MCF 10A (cell line): ENCODE data around the gene PPM1F. TPM values are rescaled to one million over a fixed set of nuclear protein-coding genes. Genes with fewer than 3 reads are reported as not detected.

ENCODE experiments used
- BruUV-seq: library from RNA; stranded (reverse); fragments of 400-500 nt; replicated peaks from 2 replicates; lab custom pipeline; 2021; lab: Mats Ljungman, UMichigan
- CTCF ChIA-PET: fragments of 300-600 bp; sonication (Branson Sonifier 250); formaldehyde crosslinking; extraction: SDS; loops from one replicate; lab custom pipeline; 2021; ENCODE audit warnings: antibody characterized with exemption, inconsistent platforms; lab: Yijun Ruan, JAX
- POLR2A ChIA-PET: fragments of 300-600, 350-650 bp; sonication (Branson Sonifier 250); formaldehyde crosslinking; extraction: SDS; loops from one replicate; lab custom pipeline; 2020; ENCODE audit warnings: antibody characterized with exemption, inconsistent platforms; lab: Yijun Ruan, JAX
- DNase-seq: peaks from one replicate; pipeline ENCODE4 v3.0.0-alpha.2; 2018; ENCODE audit not compliant: unreplicated experiment
- H3K27ac Mint-ChIP-seq: one replicate; pipeline ENCODE4 v1.8.0; 2022; ENCODE audit warnings: mild to moderate bottlenecking, low read depth, mixed read lengths; ENCODE audit not compliant: unreplicated experiment
- H3K27me3 Mint-ChIP-seq: one replicate; pipeline ENCODE4 v1.8.0; 2022; ENCODE audit warnings: mixed read lengths; ENCODE audit not compliant: insufficient read depth, unreplicated experiment
- H3K36me3 Mint-ChIP-seq: one replicate; pipeline ENCODE4 v1.8.0; 2022; ENCODE audit warnings: mild to moderate bottlenecking, moderate library complexity, mixed read lengths; ENCODE audit not compliant: insufficient read depth, unreplicated experiment
- H3K4me1 Mint-ChIP-seq: one replicate; pipeline ENCODE4 v1.8.0; 2022; ENCODE audit warnings: mixed read lengths; ENCODE audit not compliant: insufficient read depth, unreplicated experiment
- H3K4me3 Mint-ChIP-seq: one replicate; pipeline ENCODE4 v1.8.0; 2022; ENCODE audit warnings: mild to moderate bottlenecking, moderate library complexity, mixed read lengths; ENCODE audit not compliant: unreplicated experiment
- H3K9me3 Mint-ChIP-seq: one replicate; pipeline ENCODE4 v1.8.0; 2022; ENCODE audit warnings: mixed read lengths; ENCODE audit not compliant: unreplicated experiment
- CTCF ChIP-seq: fragments of 200-600 bp; IDR thresholded peaks from one replicate; pipeline ENCODE4 v1.8.0; 2022; ENCODE audit warnings: antibody characterized with exemption, mild to moderate bottlenecking; ENCODE audit not compliant: unreplicated experiment
- intact Hi-C: fragments of 100-400 bp; cut with micrococcal nuclease; formaldehyde crosslinking; loops from 2 replicates; pipeline ENCODE4 v1.14.1; 2022
- total RNA-seq: library from RNA; stranded (reverse); gene quantifications from 2 replicates; pipeline ENCODE4 v1.2.3, GENCODE V29; 2022

The PPM1F gene
- total RNA-seq, 1 experiment from 2014 or later, result 32.6 TPM

- CTCF ChIA-PET, result interaction anchor here (0.5 to 0.6 kb wide), 2 partner anchors 9 to 129 kb away, joined by 3 read pairs; no protein-coding TSS in a partner anchor
- Mint-ChIP-seq H3K9me3 (no peaks in the 10 kb centered on the region), H3K4me3 (no peak overlapping the region), H3K4me1 (no peaks in the 10 kb centered on the region), H3K36me3 (peaks cover 42% of the 10 kb centered on the region), H3K27me3 (no peaks in the 10 kb centered on the region), H3K27ac (no peak overlapping the region)
- BruUV-seq, result no TSS peak
- no peak for DNase-seq
- intact Hi-C loops, result no loop called here
- POLR2A ChIA-PET, result no interaction called here
- TF ChIP-seq CTCF, result no peak
Observed at GRCh38 chr22:21931056-21931455, 21.6 kb downstream of the PPM1F start.

- DNase-seq, result no peak
- CTCF ChIA-PET, result no interaction called here
- peaks cover 30% of the 10 kb centered on the region for H3K36me3 Mint-ChIP-seq
- intact Hi-C loops, result no loop called here
- no peak overlapping the region for H3K27ac Mint-ChIP-seq
- no peaks in the 10 kb centered on the region for H3K27me3 Mint-ChIP-seq
- no peaks in the 10 kb centered on the region for H3K4me1 Mint-ChIP-seq
- H3K9me3 Mint-ChIP-seq, result no peaks in the 10 kb centered on the region
- H3K4me3 Mint-ChIP-seq, result no peak overlapping the region
- no TSS peak for BruUV-seq
- POLR2A ChIA-PET, result interaction anchor here (0.6 kb wide), 1 partner anchor 25 kb away, joined by 3 read pairs; no protein-coding TSS in a partner anchor
- no peak for TF ChIP-seq CTCF
Observed at GRCh38 chr22:21929253-21929652, 23.4 kb downstream of the PPM1F start.

- intact Hi-C loops, result no loop called here
- no peak overlapping the region for H3K4me3 Mint-ChIP-seq
- ChIA-PET CTCF (interaction anchor here (0.7 to 1.3 kb wide), 2 partner anchors 11 to 12 kb away, joined by 3 to 4 read pairs; no protein-coding TSS in a partner anchor), POLR2A (no interaction called here)
- peaks cover 27% of the 10 kb centered on the region for H3K36me3 Mint-ChIP-seq
- no peak for DNase-seq
- no peaks in the 10 kb centered on the region for H3K27me3 Mint-ChIP-seq
- no peaks in the 10 kb centered on the region for H3K9me3 Mint-ChIP-seq
- H3K4me1 Mint-ChIP-seq, result no peaks in the 10 kb centered on the region
- BruUV-seq, result no TSS peak
- no peak for TF ChIP-seq CTCF
- H3K27ac Mint-ChIP-seq, result no peak overlapping the region
Observed at GRCh38 chr22:21928048-21928447, 24.6 kb downstream of the PPM1F start.

- Mint-ChIP-seq H3K4me3 (no peak overlapping the region), H3K9me3 (no peaks in the 10 kb centered on the region), H3K4me1 (no peaks in the 10 kb centered on the region), H3K27ac (no peak overlapping the region), H3K36me3 (peaks cover 28% of the 10 kb centered on the region), H3K27me3 (no peaks in the 10 kb centered on the region)
- intact Hi-C loops, result no loop called here
- DNase-seq, result no peak
- no peak for TF ChIP-seq CTCF
- CTCF ChIA-PET, result interaction anchor here (0.6 to 1.3 kb wide), 2 partner anchors 11 to 45 kb away, joined by 3 to 4 read pairs; no protein-coding TSS in a partner anchor
- POLR2A ChIA-PET, result no interaction called here
- no TSS peak for BruUV-seq
Observed at GRCh38 chr22:21927174-21927823, 25.3 kb downstream of the PPM1F start.
